Measurements from ENCODE around the gene RIMS1.

The RIMS1 gene

DNA sequence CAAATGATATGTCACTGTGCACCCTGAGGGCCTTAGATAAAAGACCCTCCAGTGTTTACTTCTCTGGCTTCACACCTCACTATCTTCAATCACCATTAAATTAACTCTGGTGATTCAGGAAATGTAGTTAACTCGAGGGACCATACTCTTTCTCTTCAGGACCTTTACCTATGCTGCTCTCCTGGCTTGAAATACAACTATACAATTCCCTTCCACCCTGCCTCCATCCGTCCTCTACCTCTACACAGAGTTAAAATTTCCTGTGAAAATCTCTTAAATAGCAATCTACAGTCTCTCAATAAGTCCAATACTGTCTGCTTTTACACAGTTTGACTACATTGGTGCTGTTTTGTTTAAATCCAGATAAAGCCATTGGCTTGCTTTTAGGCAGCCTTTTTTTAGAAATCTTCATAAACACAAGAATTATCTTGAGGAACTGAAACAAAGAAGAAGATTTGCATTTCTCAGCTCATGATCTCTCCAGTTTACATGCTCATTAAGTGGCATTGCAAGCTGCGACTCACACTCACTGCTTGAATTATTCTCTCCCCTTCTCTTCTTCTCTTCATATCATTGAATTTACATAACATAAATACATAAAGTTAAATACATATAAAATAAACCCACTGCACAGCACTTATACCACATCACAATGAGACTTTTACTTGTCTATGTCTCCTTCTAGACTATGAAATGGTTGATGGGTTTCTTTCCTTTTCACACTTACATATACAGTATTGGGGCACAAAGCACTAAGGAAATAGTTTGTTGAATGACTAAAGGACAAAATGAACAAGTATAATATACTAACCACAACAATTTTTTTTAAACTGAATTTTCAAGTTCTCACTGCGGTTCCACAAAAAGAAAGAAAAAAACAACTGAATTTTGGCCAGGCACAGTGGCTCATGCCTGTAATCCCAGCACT is 496.5 kb downstream of the RIMS1 start:
- no peak for TF ChIP-seq ZNF70 (CRISPR knock-in tag; IDR thresholded peaks at IDR 0.05)
- TF ChIP-seq CSDC2 (CRISPR knock-in tag; IDR thresholded peaks at IDR 0.05) = no peak
- no peak for TF ChIP-seq ZNF8 (CRISPR knock-in tag; IDR thresholded peaks at IDR 0.05)
- TF ChIP-seq TOX (CRISPR knock-in tag; IDR thresholded peaks at IDR 0.05; ENCODE audit: borderline replicate concordance) = no peak
- TF ChIP-seq, protein P1, sequence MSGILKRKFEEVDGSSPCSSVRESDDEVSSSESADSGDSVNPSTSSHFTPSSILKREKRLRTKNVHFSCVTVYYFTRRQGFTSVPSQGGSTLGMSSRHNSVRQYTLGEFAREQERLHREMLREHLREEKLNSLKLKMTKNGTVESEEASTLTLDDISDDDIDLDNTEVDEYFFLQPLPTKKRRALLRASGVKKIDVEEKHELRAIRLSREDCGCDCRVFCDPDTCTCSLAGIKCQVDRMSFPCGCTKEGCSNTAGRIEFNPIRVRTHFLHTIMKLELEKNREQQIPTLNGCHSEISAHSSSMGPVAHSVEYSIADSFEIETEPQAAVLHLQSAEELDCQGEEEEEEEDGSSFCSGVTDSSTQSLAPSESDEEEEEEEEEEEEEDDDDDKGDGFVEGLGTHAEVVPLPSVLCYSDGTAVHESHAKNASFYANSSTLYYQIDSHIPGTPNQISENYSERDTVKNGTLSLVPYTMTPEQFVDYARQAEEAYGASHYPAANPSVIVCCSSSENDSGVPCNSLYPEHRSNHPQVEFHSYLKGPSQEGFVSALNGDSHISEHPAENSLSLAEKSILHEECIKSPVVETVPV (CRISPR knock-in tag; IDR thresholded peaks at IDR 0.05) = no peak
- no peak for TF ChIP-seq SNAI2 (CRISPR knock-in tag; IDR thresholded peaks at IDR 0.05)
- no peak for TF ChIP-seq ZFP3 (CRISPR knock-in tag; IDR thresholded peaks at IDR 0.05)
- no peak for ATAC-seq

DNA sequence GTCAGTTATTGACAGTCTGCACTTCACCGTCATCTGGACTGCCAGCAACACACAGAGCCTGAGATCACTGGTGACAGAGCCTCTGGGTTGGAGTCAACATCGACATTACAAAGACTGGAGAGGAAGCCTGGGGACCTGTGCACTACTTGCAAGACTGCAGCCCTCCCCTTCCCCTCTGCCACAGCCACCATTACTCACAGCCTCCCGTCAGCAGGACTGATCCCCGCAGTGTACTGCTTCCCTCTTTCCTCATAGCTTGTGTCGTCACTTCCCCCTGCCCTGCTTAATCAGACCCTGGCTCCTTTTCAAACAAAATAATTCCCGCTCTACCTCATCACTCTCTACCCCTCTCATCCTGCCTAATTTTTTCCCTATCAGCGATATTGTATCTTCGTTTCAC is 500.0 kb downstream of the RIMS1 start:
- ATAC-seq = no peak

DNA sequence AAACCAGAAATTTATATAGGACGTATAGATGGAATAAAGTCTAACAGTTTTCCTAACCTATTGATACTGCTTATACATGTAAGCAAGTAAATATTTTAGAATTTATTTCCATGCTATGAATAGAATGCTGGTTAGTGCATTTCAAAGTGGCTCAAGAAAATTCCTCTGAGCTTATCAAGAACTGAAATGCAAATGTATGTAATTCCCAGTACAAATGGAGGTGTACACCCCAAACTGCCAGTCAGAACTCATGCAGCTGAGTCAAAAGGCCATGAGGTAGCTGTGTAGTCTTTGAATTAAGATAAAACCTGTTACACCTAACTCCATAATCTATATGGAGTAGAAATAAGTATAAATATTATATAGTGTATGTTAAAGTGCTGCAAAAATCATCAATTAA is 503.3 kb downstream of the RIMS1 start:
- TF ChIP-seq GLIS3 (CRISPR knock-in tag; IDR thresholded peaks at IDR 0.05) (no peak), ZNF565 (CRISPR knock-in tag; conservative IDR thresholded peaks at IDR 0.05; ENCODE audit: low read depth) (no peak), ISL1 (CRISPR knock-in tag; IDR thresholded peaks at IDR 0.05) (no peak)
- no peak for ATAC-seq

More for the DNA sequence above, 500.0 kb downstream of the RIMS1 start:
- TF ChIP-seq ZNF8 (CRISPR knock-in tag; IDR thresholded peaks at IDR 0.05) (no peak), ZFP3 (CRISPR knock-in tag; IDR thresholded peaks at IDR 0.05) (no peak), ZFP30 (CRISPR knock-in tag; IDR thresholded peaks at IDR 0.05) (no peak), OSR1 (CRISPR knock-in tag; IDR thresholded peaks at IDR 0.05) (no peak), TCF4 (CRISPR knock-in tag; IDR thresholded peaks at IDR 0.05; ENCODE audit: borderline replicate concordance) (no peak)
- TF ChIP-seq, protein P2, sequence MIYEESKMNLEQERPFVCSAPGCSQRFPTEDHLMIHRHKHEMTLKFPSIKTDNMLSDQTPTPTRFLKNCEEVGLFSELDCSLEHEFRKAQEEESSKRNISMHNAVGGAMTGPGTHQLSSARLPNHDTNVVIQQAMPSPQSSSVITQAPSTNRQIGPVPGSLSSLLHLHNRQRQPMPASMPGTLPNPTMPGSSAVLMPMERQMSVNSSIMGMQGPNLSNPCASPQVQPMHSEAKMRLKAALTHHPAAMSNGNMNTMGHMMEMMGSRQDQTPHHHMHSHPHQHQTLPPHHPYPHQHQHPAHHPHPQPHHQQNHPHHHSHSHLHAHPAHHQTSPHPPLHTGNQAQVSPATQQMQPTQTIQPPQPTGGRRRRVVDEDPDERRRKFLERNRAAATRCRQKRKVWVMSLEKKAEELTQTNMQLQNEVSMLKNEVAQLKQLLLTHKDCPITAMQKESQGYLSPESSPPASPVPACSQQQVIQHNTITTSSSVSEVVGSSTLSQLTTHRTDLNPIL (CRISPR knock-in tag; IDR thresholded peaks at IDR 0.05; ENCODE audit: low read depth) = no peak
- TF ChIP-seq, protein P3, sequence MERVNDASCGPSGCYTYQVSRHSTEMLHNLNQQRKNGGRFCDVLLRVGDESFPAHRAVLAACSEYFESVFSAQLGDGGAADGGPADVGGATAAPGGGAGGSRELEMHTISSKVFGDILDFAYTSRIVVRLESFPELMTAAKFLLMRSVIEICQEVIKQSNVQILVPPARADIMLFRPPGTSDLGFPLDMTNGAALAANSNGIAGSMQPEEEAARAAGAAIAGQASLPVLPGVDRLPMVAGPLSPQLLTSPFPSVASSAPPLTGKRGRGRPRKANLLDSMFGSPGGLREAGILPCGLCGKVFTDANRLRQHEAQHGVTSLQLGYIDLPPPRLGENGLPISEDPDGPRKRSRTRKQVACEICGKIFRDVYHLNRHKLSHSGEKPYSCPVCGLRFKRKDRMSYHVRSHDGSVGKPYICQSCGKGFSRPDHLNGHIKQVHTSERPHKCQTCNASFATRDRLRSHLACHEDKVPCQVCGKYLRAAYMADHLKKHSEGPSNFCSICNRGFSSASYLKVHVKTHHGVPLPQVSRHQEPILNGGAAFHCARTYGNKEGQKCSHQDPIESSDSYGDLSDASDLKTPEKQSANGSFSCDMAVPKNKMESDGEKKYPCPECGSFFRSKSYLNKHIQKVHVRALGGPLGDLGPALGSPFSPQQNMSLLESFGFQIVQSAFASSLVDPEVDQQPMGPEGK (CRISPR knock-in tag; IDR thresholded peaks at IDR 0.05; ENCODE audit: borderline replicate concordance) = no peak
- TF ChIP-seq, protein P1 (CRISPR knock-in tag; IDR thresholded peaks at IDR 0.05) = no peak

DNA sequence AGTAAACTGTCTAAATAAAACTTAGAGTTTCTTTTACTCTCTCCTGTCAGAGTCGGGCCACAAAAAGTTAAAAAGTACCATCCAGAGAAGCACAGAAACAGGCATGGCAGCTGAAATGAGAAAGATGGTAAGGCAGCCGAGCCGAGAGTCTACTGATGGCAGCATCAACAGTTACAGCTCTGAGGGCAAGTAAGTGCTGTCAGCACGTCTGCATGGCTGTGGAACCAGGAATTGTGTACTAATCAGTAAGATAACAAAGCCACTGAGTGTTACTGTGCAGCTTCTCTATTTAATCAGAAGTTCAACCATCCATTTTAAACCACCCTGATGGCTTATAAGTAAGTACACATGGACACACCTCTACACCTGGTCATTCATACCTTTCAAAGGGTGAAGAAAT is 504.2 kb downstream of the RIMS1 start:
- no peak for ATAC-seq
- TF ChIP-seq, protein P4, sequence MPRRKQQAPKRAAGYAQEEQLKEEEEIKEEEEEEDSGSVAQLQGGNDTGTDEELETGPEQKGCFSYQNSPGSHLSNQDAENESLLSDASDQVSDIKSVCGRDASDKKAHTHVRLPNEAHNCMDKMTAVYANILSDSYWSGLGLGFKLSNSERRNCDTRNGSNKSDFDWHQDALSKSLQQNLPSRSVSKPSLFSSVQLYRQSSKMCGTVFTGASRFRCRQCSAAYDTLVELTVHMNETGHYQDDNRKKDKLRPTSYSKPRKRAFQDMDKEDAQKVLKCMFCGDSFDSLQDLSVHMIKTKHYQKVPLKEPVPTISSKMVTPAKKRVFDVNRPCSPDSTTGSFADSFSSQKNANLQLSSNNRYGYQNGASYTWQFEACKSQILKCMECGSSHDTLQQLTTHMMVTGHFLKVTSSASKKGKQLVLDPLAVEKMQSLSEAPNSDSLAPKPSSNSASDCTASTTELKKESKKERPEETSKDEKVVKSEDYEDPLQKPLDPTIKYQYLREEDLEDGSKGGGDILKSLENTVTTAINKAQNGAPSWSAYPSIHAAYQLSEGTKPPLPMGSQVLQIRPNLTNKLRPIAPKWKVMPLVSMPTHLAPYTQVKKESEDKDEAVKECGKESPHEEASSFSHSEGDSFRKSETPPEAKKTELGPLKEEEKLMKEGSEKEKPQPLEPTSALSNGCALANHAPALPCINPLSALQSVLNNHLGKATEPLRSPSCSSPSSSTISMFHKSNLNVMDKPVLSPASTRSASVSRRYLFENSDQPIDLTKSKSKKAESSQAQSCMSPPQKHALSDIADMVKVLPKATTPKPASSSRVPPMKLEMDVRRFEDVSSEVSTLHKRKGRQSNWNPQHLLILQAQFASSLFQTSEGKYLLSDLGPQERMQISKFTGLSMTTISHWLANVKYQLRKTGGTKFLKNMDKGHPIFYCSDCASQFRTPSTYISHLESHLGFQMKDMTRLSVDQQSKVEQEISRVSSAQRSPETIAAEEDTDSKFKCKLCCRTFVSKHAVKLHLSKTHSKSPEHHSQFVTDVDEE (CRISPR knock-in tag; IDR thresholded peaks at IDR 0.05) = no peak
- TF ChIP-seq PPARA (CRISPR knock-in tag; IDR thresholded peaks at IDR 0.05; ENCODE audit: borderline replicate concordance) = no peak
